ENCODE data around the gene CAPN11.

DNA sequence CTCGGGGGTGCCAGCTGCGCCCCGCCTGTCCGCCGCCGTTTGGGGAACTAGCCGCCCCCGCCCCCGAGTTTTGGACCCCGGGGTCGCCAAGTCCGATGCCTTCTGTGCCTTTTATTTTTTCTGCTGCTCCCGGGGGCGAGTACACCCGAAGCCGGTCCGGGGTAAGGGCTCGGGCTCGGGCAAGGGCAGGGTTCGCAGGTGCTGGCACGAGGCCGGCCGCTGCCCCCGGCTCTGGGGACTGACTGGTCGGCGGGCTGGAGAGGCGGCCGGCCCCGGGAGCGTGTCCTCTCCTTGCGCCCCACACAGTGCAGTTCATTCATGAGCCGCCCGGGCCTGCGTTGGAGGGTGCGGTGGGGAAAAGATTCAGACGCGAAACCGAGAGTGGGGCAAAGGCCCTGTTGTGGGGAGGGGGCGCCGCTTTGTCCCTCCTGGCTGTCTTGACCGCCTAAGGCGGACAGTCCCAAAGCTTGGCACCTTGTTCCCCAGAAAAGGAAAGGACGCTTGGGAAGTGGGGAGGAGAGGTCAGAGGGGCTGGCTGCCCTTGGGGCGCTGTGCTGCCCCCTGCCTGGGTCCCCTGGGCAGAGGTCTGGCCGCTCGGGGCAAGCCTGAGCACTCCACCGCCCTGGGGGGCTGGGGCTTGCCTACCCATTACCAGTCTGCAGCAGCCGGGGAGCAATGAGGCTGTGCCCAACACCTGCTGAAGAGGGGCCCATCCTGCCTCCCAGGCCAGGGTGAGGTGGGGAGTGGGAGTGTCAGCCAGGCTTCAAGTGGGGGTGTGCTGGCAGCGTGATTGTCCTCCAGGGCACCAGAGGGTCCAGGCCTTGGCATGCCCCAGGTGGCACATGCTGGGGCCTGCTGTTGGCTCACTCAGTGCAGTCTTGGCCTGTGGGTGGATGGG is 30.4 kb upstream of the CAPN11 start:
- TF ChIP-seq CTCF (conservative IDR thresholded peaks at IDR 0.05; ENCODE audit: low read depth in 2 of 2) (peak; percentile 18 to 22; a peak in 3 of 4 replicates), POLR2AphosphoS5 (IDR thresholded peaks at IDR 0.05; ENCODE audit: low read depth) (no peak), EZH2phosphoT487 (IDR thresholded peaks at IDR 0.05; ENCODE audit: unreplicated experiment) (no peak), EZH2 (IDR thresholded peaks at IDR 0.05; ENCODE audit: low read depth, unreplicated experiment) (no peak), JUNB (IDR thresholded peaks at IDR 0.05; ENCODE audit: unreplicated experiment) (no peak), ZNF331 (CRISPR knock-in tag; IDR thresholded peaks at IDR 0.05; ENCODE audit: low read depth) (no peak), CREB1 (CRISPR knock-in tag; IDR thresholded peaks at IDR 0.05; ENCODE audit: low read depth) (no peak), ZNF114 (CRISPR knock-in tag; IDR thresholded peaks at IDR 0.05) (no peak), NANOG (IDR thresholded peaks at IDR 0.05; ENCODE audit: borderline replicate concordance) (no peak)
- TF ChIP-seq, protein P1, sequence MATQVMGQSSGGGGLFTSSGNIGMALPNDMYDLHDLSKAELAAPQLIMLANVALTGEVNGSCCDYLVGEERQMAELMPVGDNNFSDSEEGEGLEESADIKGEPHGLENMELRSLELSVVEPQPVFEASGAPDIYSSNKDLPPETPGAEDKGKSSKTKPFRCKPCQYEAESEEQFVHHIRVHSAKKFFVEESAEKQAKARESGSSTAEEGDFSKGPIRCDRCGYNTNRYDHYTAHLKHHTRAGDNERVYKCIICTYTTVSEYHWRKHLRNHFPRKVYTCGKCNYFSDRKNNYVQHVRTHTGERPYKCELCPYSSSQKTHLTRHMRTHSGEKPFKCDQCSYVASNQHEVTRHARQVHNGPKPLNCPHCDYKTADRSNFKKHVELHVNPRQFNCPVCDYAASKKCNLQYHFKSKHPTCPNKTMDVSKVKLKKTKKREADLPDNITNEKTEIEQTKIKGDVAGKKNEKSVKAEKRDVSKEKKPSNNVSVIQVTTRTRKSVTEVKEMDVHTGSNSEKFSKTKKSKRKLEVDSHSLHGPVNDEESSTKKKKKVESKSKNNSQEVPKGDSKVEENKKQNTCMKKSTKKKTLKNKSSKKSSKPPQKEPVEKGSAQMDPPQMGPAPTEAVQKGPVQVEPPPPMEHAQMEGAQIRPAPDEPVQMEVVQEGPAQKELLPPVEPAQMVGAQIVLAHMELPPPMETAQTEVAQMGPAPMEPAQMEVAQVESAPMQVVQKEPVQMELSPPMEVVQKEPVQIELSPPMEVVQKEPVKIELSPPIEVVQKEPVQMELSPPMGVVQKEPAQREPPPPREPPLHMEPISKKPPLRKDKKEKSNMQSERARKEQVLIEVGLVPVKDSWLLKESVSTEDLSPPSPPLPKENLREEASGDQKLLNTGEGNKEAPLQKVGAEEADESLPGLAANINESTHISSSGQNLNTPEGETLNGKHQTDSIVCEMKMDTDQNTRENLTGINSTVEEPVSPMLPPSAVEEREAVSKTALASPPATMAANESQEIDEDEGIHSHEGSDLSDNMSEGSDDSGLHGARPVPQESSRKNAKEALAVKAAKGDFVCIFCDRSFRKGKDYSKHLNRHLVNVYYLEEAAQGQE (IDR thresholded peaks at IDR 0.05; ENCODE audit: unreplicated experiment), result no peak

Data from GM23338 (cell line).